ENCODE results near the gene NISCH.
A peak's percentile ranks its signal among the peaks of the same experiment; 100 is the strongest.

The NISCH gene

DNA sequence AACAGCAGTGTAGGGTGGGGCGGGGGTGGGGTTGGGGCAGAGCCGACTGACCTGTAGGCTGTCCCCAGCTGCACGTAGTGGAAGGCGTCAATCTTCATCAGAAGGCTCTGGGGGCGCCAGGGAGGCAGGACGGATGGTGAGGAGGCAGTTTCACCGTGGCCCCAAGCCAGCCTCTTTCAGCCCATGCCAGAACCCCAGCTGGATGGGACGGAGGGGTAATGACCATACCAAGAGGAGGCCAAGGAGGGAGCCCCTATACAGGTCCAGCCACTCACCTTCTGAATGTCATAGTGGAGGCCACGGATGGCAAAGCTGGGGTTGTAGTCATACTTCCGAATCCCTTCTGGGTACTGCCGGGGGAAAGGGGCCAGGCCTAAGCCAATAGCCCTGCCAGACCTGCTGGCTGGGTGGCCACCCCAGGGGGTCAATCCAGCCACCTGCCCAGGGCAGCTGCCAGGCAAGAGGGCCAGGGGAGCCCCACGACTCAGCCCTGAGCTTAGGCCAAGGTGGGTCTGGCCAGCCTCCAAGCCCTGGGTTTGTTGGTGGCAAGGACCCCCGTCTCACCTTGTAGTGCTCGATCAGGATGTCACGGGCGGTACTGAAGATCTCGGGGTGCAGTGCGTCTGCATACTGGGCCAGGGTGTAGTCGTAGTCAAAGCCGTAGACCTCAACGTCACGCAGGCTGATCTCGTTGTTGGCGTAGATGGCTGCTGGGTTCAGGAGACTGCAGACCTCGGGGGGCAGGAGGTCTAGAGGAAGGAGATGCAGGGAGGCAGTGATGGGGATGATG is 73.4 kb downstream of the NISCH start:
- DNase-seq, result peak; percentile 1

DNA sequence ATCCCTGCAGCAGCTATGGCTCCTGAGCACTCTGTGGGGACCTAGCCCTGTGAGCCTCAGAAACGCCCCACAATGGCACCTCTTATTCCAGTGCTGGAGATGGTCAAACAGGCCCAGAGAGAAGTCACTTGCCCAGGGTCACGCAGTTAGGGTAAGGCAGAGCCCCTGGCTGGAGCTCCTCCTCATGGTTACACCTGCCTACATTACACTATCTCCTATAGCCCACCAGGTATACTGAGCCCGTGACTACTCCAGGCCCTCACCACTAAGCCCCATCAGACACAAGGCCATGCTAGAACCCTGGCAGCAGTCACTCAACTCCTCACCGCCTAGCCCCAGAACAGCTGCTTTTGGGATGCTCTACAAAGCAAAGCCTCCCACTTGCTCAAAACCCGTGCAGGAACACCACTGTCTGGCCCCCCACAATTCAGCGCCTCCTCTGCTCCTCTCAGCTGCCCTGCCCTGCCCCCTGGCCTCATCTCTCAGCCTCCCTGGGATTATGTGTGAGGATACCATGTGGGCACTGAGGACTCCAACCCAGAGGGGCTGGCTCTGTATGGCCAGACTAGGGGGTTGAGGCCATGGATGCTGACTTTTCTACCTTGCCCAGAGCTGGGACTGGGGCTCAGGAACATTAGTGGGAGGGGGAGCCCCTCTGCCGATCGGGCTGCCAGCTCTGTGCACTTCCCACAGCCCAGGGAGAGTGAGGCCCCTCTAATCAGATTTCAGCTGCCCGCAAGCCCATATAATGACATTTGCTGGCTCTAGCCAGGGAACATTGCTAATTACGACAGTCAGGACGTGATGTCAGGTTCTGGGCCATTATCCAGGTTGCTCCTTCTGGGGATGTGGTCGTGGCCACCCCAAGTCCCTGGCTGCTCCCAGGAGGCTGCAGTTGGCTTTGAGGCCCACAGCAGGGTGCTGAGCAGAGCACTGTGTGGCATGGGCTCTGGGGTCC is 74.3 kb downstream of the NISCH start:
- peak; percentile 1 for DNase-seq

DNA sequence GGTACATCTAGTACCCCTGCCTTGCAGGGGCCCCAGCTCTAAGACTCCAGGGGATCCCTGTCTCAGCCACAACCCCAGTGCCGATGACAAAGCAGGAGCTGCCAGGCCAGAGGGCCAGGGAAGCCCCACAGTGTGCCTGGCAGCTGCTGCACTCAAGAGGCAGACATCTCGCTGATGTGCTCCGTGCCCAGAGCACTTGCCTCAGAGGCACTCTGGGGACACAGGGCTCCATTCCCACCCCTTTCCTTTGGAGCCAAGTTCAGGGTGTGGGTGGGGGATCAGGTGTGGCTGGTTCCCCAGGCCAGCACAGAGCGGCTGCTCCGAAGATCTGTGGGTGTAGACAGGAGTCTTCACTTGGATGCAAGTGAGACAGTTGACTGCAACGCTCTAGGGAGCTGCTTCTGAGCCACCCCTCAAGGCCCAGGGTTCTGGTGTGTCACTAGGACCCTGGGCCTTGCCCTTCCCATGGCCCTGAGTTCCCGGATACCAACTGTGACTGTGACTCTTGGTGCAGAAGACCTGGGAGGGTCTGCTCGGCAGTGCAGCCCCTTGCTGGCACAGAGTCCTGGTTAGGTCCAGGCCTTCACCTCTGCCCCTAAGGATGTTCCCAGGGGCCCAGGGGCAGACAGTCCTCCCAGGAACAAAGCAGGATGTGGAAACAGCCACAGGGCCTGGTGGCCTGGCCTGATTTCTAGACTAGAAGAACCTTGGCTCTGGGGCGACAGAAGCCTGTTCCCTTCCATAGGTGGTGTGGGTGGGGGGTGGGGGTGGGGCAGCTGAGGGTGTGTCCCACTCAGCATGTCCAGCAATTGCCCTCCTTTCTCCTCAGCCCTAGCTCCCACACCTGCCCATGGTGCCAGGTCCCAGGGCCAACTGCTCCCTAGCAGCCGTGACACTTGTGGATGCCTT is 75.8 kb downstream of the NISCH start:
- DNase-seq, result peak; percentile 1

DNA sequence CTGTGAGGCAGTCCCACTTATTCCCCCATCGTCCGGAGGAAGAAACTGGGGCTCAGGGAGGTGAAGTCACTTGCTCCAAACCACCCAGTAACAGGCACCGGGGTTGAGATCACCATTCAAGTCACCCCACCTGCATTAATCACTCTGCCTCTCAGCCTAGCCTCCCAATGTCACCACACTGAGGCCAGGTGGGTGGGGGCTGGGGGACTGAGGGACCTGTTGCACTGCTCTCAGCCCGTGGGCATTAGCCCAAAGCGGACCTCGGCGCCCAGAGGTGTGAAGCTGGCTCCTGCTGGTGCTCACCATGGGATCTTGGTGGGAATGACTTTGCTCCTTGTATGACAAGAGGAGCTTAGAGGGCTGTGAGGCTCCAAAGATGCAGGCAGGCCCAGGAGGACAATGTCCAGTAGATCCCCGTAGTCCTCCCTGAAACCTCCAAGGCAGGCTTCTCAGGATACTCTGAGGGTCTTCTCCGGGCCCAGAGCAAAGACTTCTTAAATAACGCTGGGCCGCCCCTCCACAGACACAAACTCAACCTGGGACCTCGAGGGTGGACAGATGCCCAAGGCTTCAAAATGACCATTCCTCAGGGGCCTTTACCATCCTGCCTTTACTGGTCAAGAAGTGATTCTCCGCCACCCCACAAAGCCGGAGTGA is 76.6 kb downstream of the NISCH start:
- DNase-seq, result peak; percentile 11

DNA sequence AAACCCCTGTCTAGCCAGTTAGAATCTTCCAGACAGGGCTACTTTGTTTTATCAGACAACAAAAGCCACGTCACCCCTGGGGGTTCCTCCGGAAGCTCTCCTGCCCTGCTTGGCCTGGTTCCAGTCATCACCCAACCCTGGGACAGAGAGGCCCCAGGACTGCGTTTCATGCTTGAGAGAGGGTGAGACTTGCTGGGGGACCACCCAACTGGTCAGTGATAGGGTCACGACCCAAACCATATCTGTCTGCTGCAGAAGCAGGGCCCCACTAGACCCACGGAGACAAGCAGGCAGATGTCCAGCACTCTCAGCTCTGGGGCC is 77.1 kb downstream of the NISCH start:
- no peak for DNase-seq

DNA sequence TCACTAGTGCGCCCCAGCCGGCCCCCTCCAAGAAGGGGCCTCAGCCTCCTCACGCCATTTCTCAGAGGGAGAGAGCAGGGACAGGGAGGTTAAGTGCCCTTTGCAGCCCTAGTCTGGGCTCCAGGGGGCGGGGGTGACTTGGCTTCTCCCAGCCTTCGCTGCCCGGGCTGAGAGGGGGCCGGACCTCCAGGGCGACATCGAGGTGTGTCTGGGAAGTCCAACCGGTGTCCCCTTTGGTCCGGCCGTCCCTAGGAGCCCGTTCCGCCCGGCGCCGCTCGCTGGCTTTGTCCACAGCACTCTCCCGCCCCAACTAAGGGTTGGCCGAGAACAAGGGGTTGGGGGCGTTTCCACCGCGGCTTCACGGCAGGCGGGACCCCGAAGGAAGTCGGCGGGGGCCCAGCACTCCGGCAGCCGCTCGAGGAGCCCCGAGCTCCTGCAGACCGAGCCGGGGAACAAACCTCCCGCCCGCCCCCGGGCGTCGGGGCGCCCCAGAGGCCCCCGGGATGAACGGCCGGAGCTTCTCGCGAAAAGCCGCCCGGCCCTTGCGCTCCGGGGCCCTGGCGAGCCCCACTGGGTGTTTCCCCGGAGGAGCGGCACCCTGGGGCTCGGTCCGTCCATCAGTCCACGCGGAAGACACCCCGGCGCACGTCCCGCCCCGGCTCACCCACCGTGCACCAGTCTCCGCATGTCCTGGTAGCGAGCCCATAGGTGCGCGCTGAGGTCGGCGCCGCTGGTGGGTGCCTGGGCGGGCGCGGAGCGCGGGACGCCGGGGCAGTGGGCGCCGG is 77.6 kb downstream of the NISCH start:
- DNase-seq, result no peak

DNA sequence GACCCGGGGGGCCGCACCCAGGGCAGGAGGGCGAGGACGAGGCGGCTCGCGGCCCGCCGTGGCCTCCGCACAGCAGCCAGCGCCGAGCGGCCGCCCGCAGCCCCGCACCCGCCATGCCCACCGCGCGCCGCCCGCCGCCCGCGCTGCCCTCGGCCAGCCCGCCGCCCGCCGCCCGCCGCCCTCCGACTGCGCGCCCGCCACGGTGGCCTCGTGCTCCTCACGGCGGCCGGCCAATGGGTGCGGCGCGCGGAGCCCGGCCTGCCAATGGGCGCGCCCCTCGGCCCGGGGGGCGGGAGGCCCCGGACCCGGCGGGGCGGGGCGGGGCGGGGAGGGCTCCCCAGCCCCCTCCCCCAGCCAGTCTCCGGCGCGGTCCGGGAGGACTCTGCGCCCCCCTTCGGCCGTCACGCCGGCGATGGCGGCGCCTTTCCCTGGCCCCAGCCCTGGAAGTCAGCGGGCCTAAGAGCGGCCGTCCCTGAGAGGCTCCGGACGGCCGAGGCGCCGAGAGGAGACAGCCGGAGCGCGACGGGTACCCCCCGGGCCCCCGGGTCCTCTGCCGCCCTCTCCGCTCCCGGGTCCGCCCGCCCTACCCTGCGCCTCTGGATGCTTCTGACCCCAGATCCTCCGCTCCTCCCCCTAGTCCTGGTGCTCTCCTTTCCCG is 78.3 kb downstream of the NISCH start, which contains the start of gene NT5DC2:
TSS of gene NT5DC2 (minus strand) at position 235 of the 658 bp plus-strand sequence. CDS start at position 115, 120 bp downstream.
- DNase-seq, result peak; percentile 60

DNA sequence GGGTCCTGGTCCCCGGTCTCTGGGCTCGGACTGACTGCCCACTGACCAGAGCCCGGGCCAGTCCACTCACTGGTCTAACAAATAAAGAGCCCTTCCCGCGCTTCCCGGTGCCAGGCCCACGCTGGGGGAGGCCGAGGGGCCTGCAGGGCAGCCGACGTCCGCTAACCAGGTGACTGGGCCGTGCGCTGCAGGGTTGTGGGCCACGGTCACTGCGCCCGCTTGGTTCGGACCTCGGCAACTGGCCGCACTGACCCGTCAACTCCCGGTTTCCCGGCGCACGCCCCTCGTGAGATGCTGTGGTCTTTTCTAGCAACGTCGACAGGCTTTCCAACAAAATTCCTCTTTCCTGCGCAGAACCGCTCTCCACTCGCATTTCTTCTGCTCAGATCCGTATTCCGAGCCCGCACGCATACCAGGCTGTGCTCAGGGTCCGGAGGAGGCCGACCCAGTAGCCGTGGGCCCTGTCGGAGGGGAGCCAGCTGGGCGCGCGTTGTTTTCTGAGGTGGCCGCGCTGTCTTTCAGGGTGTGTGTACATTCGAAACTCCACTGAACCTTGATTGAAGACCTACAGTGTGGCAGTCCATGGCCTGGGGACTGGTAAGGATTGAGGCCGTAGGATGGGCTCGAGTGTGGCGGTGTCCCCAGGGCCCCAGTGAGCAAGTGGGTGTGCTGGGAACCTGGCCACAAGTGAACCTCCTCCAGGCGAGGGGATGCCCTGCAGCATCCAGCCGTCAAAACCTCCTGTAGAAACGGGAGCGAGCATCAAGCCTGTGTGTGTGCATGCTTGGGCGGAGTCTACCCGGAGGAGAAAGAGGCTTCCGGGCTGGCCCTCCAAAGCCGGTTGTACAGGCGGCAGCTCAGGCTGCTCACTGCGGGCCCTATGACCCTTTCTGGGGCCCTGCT is 79.1 kb downstream of the NISCH start:
- DNase-seq, result no peak

DNA sequence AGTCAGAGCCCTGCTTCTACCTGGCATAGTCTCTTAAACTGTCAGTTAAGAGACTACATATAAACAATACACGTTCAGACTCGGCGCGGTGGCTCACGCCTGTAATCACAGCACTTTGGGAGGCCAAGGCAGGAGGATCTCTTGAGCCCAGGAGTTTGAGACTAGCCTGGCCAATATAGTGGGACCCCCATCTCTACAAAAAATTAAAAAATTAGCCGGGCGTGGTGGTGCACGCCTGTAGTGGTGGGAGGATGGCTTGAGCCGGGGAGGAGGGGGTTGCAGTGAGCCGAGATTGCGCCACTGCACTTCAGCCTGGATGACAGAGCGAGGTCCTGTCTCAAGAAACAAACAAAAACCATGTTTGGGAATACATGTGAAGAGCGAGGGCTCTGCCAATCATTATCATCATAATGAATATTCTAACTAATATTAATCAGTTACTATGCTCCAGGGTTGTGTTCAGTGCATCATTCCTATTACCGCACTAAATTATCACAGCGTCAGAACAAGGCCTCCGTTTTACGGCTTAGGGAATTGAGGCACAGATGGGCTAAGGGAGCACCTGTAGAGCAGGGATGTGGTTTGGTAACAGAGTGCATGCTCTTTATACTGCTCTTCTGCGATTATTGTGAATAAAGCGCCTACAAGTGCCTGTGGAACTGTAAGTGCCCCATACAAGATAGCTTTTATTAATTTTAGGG is 80.2 kb downstream of the NISCH start:
- no peak for DNase-seq

DNA sequence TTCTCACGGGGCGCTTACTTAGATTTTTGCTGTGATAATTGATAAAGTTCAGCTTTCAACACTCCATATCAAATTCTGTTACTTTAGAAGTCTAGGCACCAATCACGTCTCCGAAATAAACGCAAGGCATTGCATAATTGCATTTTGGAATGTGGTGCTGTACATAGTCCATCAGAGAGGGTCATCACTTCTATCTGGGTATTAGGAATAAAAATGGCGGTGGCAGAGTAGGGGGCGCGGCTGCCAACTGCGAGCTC is 80.6 kb downstream of the NISCH start:
- no peak for DNase-seq

DNA sequence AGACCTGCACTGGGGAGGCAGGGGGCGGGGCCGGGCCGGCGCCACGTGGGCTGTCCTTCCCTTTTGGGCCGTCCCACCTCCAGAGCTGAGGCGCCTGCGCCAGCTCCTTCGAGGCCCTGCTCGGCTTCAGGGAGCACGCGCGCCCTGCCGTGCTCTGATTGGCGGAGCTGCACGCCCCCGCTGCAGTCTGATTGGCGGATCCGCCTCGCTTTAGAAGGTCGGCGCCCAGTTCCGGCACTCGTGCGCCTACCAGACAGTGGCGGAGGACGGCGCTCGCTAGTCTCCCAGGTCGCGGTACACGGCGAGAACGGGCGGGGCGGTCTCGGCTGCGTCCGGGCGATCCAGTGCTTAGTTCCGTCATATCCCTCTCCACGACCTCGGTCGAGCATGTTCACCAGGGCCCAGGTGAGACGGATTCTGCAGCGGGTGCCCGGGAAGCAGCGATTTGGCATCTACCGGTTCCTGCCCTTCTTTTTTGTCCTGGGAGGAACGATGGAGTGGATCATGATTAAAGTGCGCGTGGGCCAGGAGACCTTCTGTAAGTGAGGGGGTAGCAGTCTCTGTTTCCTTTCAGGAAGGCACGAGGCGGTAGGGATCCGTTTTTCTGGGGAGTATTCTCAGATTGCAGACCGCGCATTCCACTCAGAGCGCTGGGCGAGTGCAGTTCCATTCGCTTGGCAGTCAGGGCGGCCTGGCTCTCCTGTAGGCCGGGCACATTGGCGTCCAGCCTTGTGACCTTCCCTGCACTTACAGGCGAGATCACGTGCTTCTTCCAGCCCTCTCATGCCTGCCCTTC is 81.2 kb downstream of the NISCH start, which contains the start of gene UQCC5:
TSS of gene UQCC5 (plus strand) at position 237 of the 796 bp plus-strand sequence. CDS start at position 388, 151 bp downstream.
- DNase-seq, result peak; percentile 98

DNA sequence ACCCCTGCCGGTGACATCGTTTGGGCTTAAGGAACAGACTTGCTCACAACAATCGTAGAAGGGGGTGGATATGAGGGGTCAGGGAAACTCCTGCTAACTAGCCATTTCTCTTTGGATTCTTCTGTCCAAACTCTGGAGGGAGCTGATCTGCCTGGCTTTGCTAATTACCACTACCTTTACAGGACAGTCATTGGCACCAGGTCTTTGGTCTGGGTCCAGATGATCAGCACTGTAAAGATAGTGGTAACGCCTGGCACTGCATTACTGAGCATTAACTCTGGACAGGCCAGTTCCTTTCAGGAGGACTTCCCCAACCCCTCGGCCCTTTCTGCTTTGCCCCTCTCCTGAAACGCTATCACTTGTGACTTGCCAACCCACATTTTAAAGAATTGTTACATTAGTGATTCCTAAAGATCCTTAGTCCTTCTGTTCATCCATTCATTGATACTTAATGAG is 81.8 kb downstream of the NISCH start:
- DNase-seq, result no peak

DNA sequence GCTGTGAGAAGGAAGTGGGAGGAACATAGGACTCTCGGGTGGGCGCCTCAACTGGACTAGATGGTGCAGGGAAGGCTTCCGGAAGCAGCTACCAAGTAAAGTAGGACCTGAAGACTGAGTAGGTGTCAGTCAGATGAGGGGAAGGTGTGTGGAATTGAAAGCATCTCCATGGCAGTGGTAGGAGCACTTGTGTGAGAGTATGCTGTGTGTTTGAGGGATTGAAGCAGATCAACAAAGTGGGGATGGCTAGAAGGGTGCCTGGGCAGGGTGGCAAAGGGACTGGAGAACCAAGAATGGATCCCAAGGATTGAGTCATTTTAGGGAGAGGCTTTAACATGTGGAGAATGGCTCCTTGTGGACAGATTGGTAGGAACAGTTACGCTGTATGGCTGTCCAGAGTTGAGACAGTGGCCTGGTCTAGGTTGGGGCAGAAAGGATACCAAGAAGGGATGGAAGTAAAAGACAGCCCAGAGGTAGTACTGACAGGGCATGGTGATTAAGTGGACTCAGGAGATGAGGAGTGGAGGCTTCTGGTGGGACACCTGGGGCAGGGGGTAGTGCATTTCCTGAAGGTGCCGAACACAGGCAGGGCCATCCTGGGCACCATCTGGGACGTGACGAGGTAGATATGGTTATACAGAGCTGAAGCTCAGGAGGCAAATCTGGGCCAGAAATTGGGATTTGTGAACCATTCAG is 82.5 kb downstream of the NISCH start:
- DNase-seq, result no peak

DNA sequence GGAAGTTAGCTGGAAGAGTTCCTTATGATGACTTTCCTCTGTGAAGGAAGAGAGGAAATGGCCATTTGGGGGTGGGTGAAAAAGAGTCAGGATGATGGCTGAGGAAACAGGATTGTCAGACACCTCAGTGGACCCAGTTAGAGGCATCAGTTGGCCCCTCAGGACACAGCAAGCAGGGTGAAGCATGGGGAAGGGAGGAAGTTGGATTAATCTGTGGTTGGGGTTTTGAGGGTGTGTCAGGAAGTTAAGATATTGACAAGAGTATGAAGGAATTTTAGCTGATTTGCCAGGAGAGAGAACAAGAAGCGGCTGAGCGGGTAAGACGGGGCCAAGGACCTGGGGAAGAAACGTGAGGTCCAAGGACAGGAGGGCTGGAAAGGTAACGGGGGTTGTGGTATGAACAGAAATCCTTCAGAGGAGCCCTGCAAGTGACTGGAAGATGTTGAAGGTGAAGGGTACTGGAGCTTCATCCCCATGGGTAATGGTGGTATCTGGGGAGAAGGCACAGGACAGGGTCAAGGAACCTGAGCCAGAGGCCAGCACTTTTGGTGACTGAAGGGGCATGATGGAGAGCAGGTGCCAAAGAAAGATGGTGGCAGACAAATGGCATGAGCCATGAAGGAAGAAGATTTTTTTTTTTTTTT is 83.7 kb downstream of the NISCH start:
- no peak for DNase-seq

DNA sequence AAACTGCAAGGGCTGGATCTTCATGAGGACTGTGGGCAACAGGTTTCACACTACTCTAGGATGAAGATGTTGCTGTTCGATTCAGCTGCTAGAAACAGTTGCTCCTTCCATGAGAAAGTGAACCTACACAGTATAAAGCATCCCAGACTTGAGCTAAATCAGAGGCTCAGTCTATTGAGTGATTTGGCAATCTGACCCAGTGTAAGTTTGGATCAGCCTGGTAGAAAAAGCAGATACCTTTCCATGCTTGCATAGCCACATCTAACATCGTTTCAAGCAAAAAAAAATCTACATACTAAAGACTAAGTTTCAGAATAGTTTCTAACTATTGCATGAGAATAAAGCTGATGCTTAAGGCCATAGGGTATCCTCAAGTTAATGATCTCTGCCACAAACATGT is 85.6 kb downstream of the NISCH start:
- no peak for DNase-seq

Data from stimulated activated CD4-positive, alpha-beta T cell treated with anti-CD3 and anti-CD28 coated beads, Interleukin-1b, Interleukin-23, amount 100 ng/mL, for 48 hours (primary cell).